Measurements from ENCODE around the gene PDCD1. TPM values are rescaled to one million over a fixed set of nuclear protein-coding genes. Genes with fewer than 3 reads are reported as not detected.

PDCD1 gene
- total and polyA plus RNA-seq, 2 of the 13 experiments (the other 11 are each of a cell fraction or from before 2014, with no cell fraction given) = 0.04 TPM; not detected in 1

GRCh38 chr2:241879326-241879725, 20.6 kb upstream of the PDCD1 start:
- no peak for FAIRE-seq
- TF ChIP-seq PCBP1 (IDR thresholded peaks at IDR 0.05; ENCODE audit: borderline replicate concordance, low read depth, low read length) (no peak), KLF9 (CRISPR knock-in tag; IDR thresholded peaks at IDR 0.05; ENCODE audit: low read depth) (no peak), HOXA9 (CRISPR knock-in tag; IDR thresholded peaks at IDR 0.05; ENCODE audit: borderline replicate concordance) (no peak), ZNF790 (CRISPR knock-in tag; IDR thresholded peaks at IDR 0.05; ENCODE audit: borderline replicate concordance) (no peak)
- TF ChIP-seq, protein P1, sequence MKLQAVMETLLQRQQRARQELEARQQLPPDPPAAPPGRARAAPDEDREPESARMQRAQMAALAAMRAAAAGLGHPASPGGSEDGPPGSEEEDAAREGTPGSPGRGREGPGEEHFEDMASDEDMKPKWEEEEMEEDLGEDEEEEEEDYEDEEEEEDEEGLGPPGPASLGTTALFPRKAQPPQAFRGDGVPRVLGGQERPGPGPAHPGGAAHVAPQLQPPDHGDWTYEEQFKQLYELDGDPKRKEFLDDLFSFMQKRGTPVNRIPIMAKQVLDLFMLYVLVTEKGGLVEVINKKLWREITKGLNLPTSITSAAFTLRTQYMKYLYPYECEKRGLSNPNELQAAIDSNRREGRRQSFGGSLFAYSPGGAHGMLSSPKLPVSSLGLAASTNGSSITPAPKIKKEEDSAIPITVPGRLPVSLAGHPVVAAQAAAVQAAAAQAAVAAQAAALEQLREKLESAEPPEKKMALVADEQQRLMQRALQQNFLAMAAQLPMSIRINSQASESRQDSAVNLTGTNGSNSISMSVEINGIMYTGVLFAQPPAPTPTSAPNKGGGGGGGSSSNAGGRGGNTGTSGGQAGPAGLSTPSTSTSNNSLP (IDR thresholded peaks at IDR 0.05; ENCODE audit: low read depth, low read length) = no peak
- 8% methylated on average over 9 of the region's 9 CpGs for WGBS (ENCODE audit: low lambda C conversion rate)
- CTCF ChIA-PET (ENCODE audit: low intra/inter-chr PET ratio, low total read pairs) = no interaction called here
- POLR2A ChIA-PET = interaction anchor here (1.2 to 1.9 kb wide), 5 partner anchors 105 to 192 kb away, joined by 3 to 8 read pairs (median 4); partner anchors contain the start of genes D2HGDH and DTYMK
- Histone ChIP-seq H3K27me3 (ENCODE audit: control insufficient read depth in 1 of 2, insufficient read depth in 2 of 2, low read length in 2 of 2) (peaks cover 7 to 27% of the 10 kb centered on the region in 2 experiments), H3K27ac (ENCODE audit: extremely low read length, insufficient read depth, low read length) (no peak overlapping the region), H2AFZ (ENCODE audit: low read length) (no peak overlapping the region), H4K20me1 (ENCODE audit: insufficient read depth, low read length) (no peaks in the 10 kb centered on the region), H3K9me3 (ENCODE audit: low read length) (peaks cover 14% of the 10 kb centered on the region), H3K4me2 (ENCODE audit: low read depth, low read length) (no peak overlapping the region), H3K79me2 (ENCODE audit: insufficient read depth, low read length) (no peaks in the 10 kb centered on the region), H3K4me3 (replicated peaks in 1 of 3; ENCODE audit: insufficient read depth in 1 of 3, low read depth in 2 of 3, low read length in 3 of 3) (no peak overlapping the region), H3K36me3 (replicated peaks in 1 of 2; ENCODE audit: control insufficient read depth in 1 of 2, insufficient read depth in 2 of 2, low read length in 2 of 2) (no peaks in the 10 kb centered on the region), H3K4me1 (ENCODE audit: insufficient read depth, low read length) (peaks cover 21% of the 10 kb centered on the region), H3K9ac (ENCODE audit: insufficient read depth, low read depth, low read length) (no peak overlapping the region)
- in situ Hi-C loops (cut with HindIII; ENCODE audit: extremely low pct_ligation_motif_present, low pct_unique_long_range_greater_than_20kb) = loop anchor here (5.0 to 10.0 kb wide), 2 partner anchors 145 to 217 kb away; partner anchors contain the start of gene D2HGDH
- ATAC-seq = no peak
- intact Hi-C loops (cut with micrococcal nuclease; ENCODE audit: unreplicated experiment) = no loop called here
- DNase-seq (ENCODE audit: low spot score) = no peak
- no TSS peak for BruUV-seq (replicated peaks)
